C4-2B (cell line): Measurements from ENCODE around the gene KIAA1549.

Source experiments
- H3K27ac ChIP-seq: fragments of 450-650 bp; 2 replicates; pipeline ENCODE4 v1.5.1; 2017
- CTCF ChIP-seq: fragments of 450-650 bp; conservative IDR thresholded peaks from 2 replicates; pipeline ENCODE4 v1.5.1; 2017; ENCODE audit warnings: mild to moderate bottlenecking
- ZFX ChIP-seq: fragments of 450-650 bp; IDR thresholded peaks from 2 replicates; pipeline ENCODE4 v1.6.1; 2017

Gene KIAA1549

GRCh38 chr7:138907201-138907847 lies 73.9 kb downstream of the KIAA1549 start:
- H3K27ac ChIP-seq: no peak overlapping the region

GRCh38 chr7:138903859-138904435 lies 77.2 kb downstream of the KIAA1549 start:
- TF ChIP-seq ZFX: no peak
- TF ChIP-seq CTCF: no peak
- H3K27ac ChIP-seq: no peak overlapping the region

More at GRCh38 chr7:138907201-138907847, 73.9 kb downstream of the KIAA1549 start:
- TF ChIP-seq CTCF (no peak), ZFX (no peak)

GRCh38 chr7:138903186-138903820 lies 77.9 kb downstream of the KIAA1549 start:
- TF ChIP-seq CTCF: no peak
- TF ChIP-seq ZFX: no peak
- no peak overlapping the region for H3K27ac ChIP-seq

GRCh38 chr7:138902161-138902560 lies 79.0 kb downstream of the KIAA1549 start:
- no peak overlapping the region for H3K27ac ChIP-seq
- no peak for TF ChIP-seq CTCF
- TF ChIP-seq ZFX: no peak

GRCh38 chr7:138900035-138900828 lies 81.0 kb downstream of the KIAA1549 start:
- no peak overlapping the region for H3K27ac ChIP-seq
- no peak for TF ChIP-seq ZFX
- no peak for TF ChIP-seq CTCF

GRCh38 chr7:138898802-138899201 lies 82.4 kb downstream of the KIAA1549 start:
- TF ChIP-seq ZFX (no peak), CTCF (no peak)
- H3K27ac ChIP-seq: no peak overlapping the region

- TF ChIP-seq ZFX (no peak), CTCF (no peak)
- H3K27ac ChIP-seq: no peak overlapping the region
Observed at GRCh38 chr7:138898255-138898654, 82.9 kb downstream of the KIAA1549 start.
